ENCODE data around the gene C22orf23. TPM values are rescaled to one million over a fixed set of nuclear protein-coding genes. Genes with fewer than 3 reads are reported as not detected.

The C22orf23 gene
- total and polyA plus RNA-seq, 2 of the 13 experiments (the other 11 are each of a cell fraction or from before 2014, with no cell fraction given), result 0.21 to 0.24 TPM

- TF ChIP-seq ELF4 (CRISPR knock-in tag; IDR thresholded peaks at IDR 0.05; ENCODE audit: borderline replicate concordance) (no peak), ETV5 (CRISPR knock-in tag; IDR thresholded peaks at IDR 0.05; ENCODE audit: borderline replicate concordance) (peak; percentile 98), ZNF333 (CRISPR knock-in tag; IDR thresholded peaks at IDR 0.05; ENCODE audit: borderline replicate concordance) (no peak), ZNF101 (CRISPR knock-in tag; IDR thresholded peaks at IDR 0.05; ENCODE audit: borderline replicate concordance, low read depth) (no peak), CREM (IDR thresholded peaks at IDR 0.05) (peak; percentile 33; the same call in 1 of the 2 replicates), CREM (CRISPR knock-in tag; IDR thresholded peaks at IDR 0.05) (no peak), THAP11 (CRISPR knock-in tag; IDR thresholded peaks at IDR 0.05) (peak; percentile 51; the same call in 1 of the 2 replicates), PAXIP1 (CRISPR knock-in tag; conservative IDR thresholded peaks at IDR 0.05) (peak; percentile 66), ZNF18 (CRISPR knock-in tag; IDR thresholded peaks at IDR 0.05; ENCODE audit: insufficient replicate concordance) (peak; percentile 34), NR2C2 (CRISPR knock-in tag; IDR thresholded peaks at IDR 0.05; ENCODE audit: borderline replicate concordance) (peak; percentile 65; the same call in 1 of the 2 replicates), SRSF9 (IDR thresholded peaks at IDR 0.05; ENCODE audit: borderline replicate concordance, insufficient read depth, low read depth, low read length, poor library complexity, severe bottlenecking) (no peak), FOXA1 (IDR thresholded peaks at IDR 0.05) (no peak), FOXA1 (CRISPR knock-in tag; IDR thresholded peaks at IDR 0.05) (0 out of 2 replicates have a peak, but pooled peaks have one; percentile 16), HMGXB3 (CRISPR knock-in tag; IDR thresholded peaks at IDR 0.05; ENCODE audit: borderline replicate concordance) (no peak), KLF6 (CRISPR knock-in tag; IDR thresholded peaks at IDR 0.05) (no peak), TGIF2 (CRISPR knock-in tag; IDR thresholded peaks at IDR 0.05) (0 out of 2 replicates have a peak, but pooled peaks have one; percentile 39), TRAFD1 (CRISPR knock-in tag; IDR thresholded peaks at IDR 0.05; ENCODE audit: borderline replicate concordance) (no peak), CENPT (CRISPR knock-in tag; IDR thresholded peaks at IDR 0.05; ENCODE audit: low read depth) (no peak)
Measured at GRCh38 chr22:37896181-37896592, 57.2 kb downstream of the C22orf23 start (continued).

Measured in HepG2 (cell line).